Muscle of leg (tissue), 11 donors: ENCODE data around the gene SSTR3. TPM values are rescaled to one million over a fixed set of nuclear protein-coding genes. Genes with fewer than 3 reads are reported as not detected.

ENCODE experiments used
- DNase-seq: peaks from one replicate; pipeline ENCODE4 v3.0.0; 2013
- H3K27ac ChIP-seq: one replicate; pipeline ENCODE4 v1.5.1; 2013; ENCODE audit warnings: mild to moderate bottlenecking, low read length, control low read depth
- H3K27me3 ChIP-seq: one replicate; pipeline ENCODE4 v1.6.1; 2013; ENCODE audit warnings: low read length; ENCODE audit not compliant: control insufficient read depth, insufficient read depth
- H3K36me3 ChIP-seq: one replicate; pipeline ENCODE4 v1.6.1; 2013; ENCODE audit warnings: low read length; ENCODE audit not compliant: control insufficient read depth, insufficient read depth
- H3K4me1 ChIP-seq: one replicate; pipeline ENCODE4 v1.6.1; 2013; ENCODE audit warnings: low read length; ENCODE audit not compliant: control insufficient read depth, insufficient read depth
- H3K4me3 ChIP-seq: one replicate; pipeline ENCODE4 v1.5.1; 2013; ENCODE audit warnings: low read length, control low read depth
- H3K9me3 ChIP-seq: replicated peaks from 2 replicates; pipeline ENCODE4 v1.6.1; 2013; ENCODE audit warnings: low read depth, low read length; ENCODE audit not compliant: control insufficient read depth
- WGBS: methylation state at CpG from one replicate; pipeline ENCODE4 v1.1.5; 2013; ENCODE audit warnings: missing lambda C conversion rate; ENCODE audit not compliant: insufficient coverage; 5-methylcytosine and 5-hydroxymethylcytosine counted together
- polyA plus RNA-seq, 8 donors: library from polyadenylated mRNA; unstranded; fragments of 120-200 nt; gene quantifications; one replicate each; pipeline versions ENCODE4 v1.2.1 to v1.2.3, GENCODE V29; 2013; ENCODE audit warnings: inconsistent platforms in 1 of 8, low replicate concordance in 1 of 8; ENCODE audit not compliant: insufficient read length in 8 of 8, insufficient read depth in 1 of 8
- total RNA-seq: library from RNA; stranded (reverse); fragments of 120-200 nt; gene quantifications from one replicate; pipeline ENCODE4 v1.2.4, GENCODE V29; 2013

The SSTR3 gene
- total and polyA plus RNA-seq, 9 donors = 0.04 TPM; not detected in 8

- no peaks in the 10 kb centered on the region for H3K9me3 ChIP-seq
- WGBS = 47% methylated on average over 12 of the region's 16 CpGs
- peak; percentile 42 for DNase-seq
These were observed 30.2 kb upstream of the SSTR3 start for GRCh38 chr22:37242395-37242918.

DNA sequence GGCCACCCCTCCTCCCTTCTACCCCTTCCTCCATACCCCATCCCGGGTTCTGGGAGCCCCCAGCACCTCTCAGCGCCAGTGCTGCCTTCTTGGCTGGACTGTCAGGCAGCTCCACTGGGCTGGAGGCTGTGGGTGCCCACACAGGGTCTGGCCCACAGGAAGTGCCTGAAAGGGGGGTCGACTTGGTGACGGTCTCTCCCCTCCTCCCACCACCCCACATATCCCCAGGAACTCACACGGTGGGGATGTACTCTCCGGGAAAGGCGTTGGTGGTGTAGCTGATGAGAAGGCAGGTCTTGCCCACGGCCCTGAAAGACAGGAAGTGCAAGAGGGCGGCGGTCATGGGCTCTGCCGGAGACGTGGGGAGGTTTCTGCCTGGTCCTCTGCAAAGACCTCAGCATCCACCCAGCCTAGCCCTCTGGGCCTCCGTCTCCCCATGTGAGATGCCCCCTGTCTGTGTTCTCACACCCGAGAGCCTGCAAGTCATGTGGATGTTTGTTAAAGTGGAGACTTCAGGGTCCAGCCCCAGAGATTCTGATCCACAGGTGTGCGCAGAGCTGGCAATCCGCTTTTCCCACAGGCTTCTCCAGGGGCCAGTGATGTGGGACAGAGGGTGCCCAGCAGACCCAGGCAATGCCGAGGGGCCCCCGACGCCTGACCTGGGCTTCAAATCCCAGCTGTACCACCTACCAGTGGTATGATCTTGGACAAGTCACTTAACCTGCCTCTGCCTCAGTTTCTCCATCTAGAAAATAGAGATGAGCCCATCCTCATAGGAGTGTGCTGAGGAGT, 29.3 kb upstream of the SSTR3 start:
- WGBS = 100% methylated on average over 1 of the region's 19 CpGs
- H3K4me3 ChIP-seq = no peak overlapping the region
- H3K4me1 ChIP-seq = peaks cover 20% of the 10 kb centered on the region
- no peaks in the 10 kb centered on the region for H3K36me3 ChIP-seq
- no peak overlapping the region for H3K27ac ChIP-seq
- H3K27me3 ChIP-seq = peaks cover 13% of the 10 kb centered on the region
- DNase-seq = no peak
- no peaks in the 10 kb centered on the region for H3K9me3 ChIP-seq

More at GRCh38 chr22:37242395-37242918, 30.2 kb upstream of the SSTR3 start:
- no peak overlapping the region for H3K27ac ChIP-seq
- no peaks in the 10 kb centered on the region for H3K36me3 ChIP-seq
- H3K4me3 ChIP-seq = no peak overlapping the region
- peaks cover 14% of the 10 kb centered on the region for H3K27me3 ChIP-seq
- peaks cover 20% of the 10 kb centered on the region for H3K4me1 ChIP-seq

DNA sequence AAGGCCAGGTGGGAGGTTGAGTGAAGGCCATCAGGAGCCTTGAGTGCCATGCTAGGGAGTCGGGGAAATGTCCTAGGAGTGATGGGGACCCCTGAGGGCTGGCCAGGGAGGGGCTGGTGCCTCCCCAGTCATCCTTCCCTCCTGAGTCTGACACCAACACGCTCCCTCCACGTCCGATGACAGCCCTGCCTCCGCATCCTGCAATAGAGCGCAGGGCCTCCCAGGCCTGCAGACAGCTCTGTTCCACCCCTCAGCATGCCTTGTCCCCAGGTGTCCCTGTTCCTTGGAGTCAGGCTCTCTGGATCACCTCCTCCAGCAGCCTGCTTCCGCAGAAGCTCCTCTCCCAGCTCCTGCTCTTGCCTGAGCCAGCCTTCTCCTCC, 28.7 kb upstream of the SSTR3 start:
- no peak overlapping the region for H3K27ac ChIP-seq
- H3K36me3 ChIP-seq = no peaks in the 10 kb centered on the region
- DNase-seq = no peak
- peaks cover 13% of the 10 kb centered on the region for H3K27me3 ChIP-seq
- no peak overlapping the region for H3K4me3 ChIP-seq
- 88% methylated on average over 6 of the region's 7 CpGs for WGBS
- peaks cover 20% of the 10 kb centered on the region for H3K4me1 ChIP-seq
- no peaks in the 10 kb centered on the region for H3K9me3 ChIP-seq

GRCh38 chr22:37240240-37240940, 28.1 kb upstream of the SSTR3 start:
- H3K9me3 ChIP-seq = no peaks in the 10 kb centered on the region
- WGBS = 75% methylated on average over 11 of the region's 11 CpGs
- H3K27ac ChIP-seq = no peak overlapping the region
- peaks cover 13% of the 10 kb centered on the region for H3K27me3 ChIP-seq
- peaks cover 20% of the 10 kb centered on the region for H3K4me1 ChIP-seq
- no peak overlapping the region for H3K4me3 ChIP-seq
- no peaks in the 10 kb centered on the region for H3K36me3 ChIP-seq
- no peak for DNase-seq

GRCh38 chr22:37239336-37240239, 27.3 kb upstream of the SSTR3 start:
- 87% methylated on average over 4 of the region's 10 CpGs for WGBS
- Histone ChIP-seq H3K9me3 (no peaks in the 10 kb centered on the region), H3K36me3 (no peaks in the 10 kb centered on the region), H3K4me3 (no peak overlapping the region), H3K4me1 (peaks cover 14% of the 10 kb centered on the region), H3K27me3 (peaks cover 7% of the 10 kb centered on the region), H3K27ac (no peak overlapping the region)
- DNase-seq = no peak

DNA sequence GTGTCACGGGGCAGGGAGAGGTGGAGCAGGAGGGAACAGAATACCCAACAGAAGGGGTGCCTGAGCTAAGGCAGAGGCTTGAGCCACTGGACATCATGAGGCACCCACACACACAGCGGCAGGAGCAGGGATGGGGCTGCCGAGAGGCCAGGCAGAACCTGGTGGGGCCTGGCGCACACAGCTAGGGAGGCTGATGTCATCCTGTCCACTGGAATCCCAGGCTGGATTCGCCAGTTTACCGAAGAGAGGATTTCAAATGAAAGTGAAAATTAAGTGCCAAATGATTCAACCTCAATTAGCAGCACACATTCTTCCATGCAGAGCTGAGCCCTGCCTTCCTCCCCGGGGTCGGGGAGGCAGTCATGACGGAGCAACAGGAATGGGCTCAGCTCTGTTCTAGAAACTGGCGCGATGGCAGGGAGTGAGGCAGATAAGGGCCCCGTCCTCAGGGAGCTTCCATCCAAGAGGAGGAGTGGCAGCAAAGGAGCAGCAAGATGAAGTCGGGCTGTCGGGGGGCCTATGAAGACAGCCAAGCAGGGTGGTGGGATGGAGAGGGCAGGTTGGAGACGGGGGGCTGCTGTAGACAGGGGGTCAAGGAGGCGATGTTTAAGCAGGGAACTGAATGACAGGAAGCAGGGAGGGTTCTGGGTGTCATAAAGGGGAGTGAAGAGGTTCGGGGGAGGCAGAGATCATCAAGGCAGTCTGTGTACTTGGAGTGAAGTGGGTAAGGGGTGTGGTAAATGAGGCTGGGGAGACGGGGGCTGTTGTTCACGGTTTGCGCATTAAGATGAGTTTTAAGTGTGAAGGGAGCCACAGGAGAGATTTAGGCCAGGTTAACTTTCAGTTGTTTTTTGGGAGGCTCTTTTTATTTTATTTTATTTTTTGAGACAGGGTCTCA, 25.3 kb upstream of the SSTR3 start:
- no peak overlapping the region for H3K4me3 ChIP-seq
- no peaks in the 10 kb centered on the region for H3K36me3 ChIP-seq
- no peak overlapping the region for H3K27ac ChIP-seq
- no peak for DNase-seq
- H3K27me3 ChIP-seq = peaks cover 11% of the 10 kb centered on the region
- H3K4me1 ChIP-seq = peaks cover 5% of the 10 kb centered on the region
- H3K9me3 ChIP-seq = no peaks in the 10 kb centered on the region
- WGBS = 65% methylated on average over 14 of the region's 20 CpGs

DNA sequence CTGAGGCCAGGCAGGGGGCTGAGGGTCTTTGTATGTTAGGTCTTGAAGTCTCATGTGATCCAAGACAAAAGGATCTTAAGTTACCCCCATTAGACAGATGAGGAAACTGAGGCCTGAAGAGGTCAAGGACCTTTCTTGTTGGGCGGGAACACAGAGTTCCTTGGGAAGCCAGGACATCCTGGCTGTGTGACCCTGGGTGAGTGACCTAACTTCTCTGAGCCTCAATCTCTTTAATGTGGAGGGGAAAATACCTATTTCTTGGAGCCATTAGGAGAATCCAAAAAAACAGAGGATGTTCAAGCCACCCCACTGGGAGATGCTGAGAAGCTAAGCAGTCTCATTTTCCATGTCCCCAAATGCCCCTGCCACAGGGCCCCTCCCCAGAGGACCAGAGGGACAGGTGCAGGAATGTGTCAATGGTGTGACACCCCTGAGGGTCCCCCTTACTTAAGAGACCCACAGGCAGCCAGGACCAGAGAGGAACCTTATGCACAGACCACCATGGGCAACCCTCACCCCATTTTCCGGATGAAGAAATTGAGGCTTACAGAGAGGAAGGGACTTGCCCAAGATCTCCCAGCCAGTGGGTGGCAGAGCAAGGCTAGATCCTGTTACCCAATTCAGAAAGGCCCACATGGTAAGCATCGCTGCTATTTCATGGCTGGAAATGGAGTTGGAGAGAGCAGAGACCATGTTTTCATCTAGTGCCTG, 23.8 kb upstream of the SSTR3 start:
- DNase-seq = no peak
- H3K27me3 ChIP-seq = peaks cover 10% of the 10 kb centered on the region
- H3K9me3 ChIP-seq = no peaks in the 10 kb centered on the region
- 91% methylated on average over 2 of the region's 3 CpGs for whole genome bisulfite sequencing
- H3K36me3 ChIP-seq = no peaks in the 10 kb centered on the region
- H3K4me3 ChIP-seq = no peak overlapping the region
- no peak overlapping the region for H3K27ac ChIP-seq
- no peaks in the 10 kb centered on the region for H3K4me1 ChIP-seq

GRCh38 chr22:37234736-37235711, 22.7 kb upstream of the SSTR3 start:
- DNase-seq = no peak
- H3K9me3 ChIP-seq = no peaks in the 10 kb centered on the region
- no peak overlapping the region for H3K4me3 ChIP-seq
- no peaks in the 10 kb centered on the region for H3K36me3 ChIP-seq
- 73% methylated on average over 15 of the region's 16 CpGs for WGBS
- peaks cover 10% of the 10 kb centered on the region for H3K27me3 ChIP-seq
- no peaks in the 10 kb centered on the region for H3K4me1 ChIP-seq
- no peak overlapping the region for H3K27ac ChIP-seq
